Upper lobe of left lung (tissue), 4 donors: Measurements from ENCODE around the gene EMP1.

Experiments
- EP300 ChIP-seq, 4 donors: sonication (generic); formaldehyde crosslinking; IDR thresholded peaks; one replicate each; pipeline ENCODE4 v1.5.1; 2017; ENCODE audit warnings: antibody characterized with exemption in 4 of 4, control low read depth in 2 of 4
- POLR2A ChIP-seq, 4 donors: fragments of 450-650 bp; IDR thresholded peaks; one replicate each; pipeline ENCODE4 v1.5.1; 2016 to 2017; ENCODE audit warnings: antibody characterized with exemption in 4 of 4, mild to moderate bottlenecking in 2 of 4
- TF ChIP-seq, protein P1 (sequence below), 6 experiments: fragments of 450-650 bp in 4 of 6; fragments of 200-600 bp in 2 of 6; sonication (generic) in 2 of 6; IDR thresholded peaks; one replicate each; pipeline ENCODE4 v1.5.1; 2016 to 2019; ENCODE audit warnings: antibody characterized with exemption in 6 of 6

DNA sequence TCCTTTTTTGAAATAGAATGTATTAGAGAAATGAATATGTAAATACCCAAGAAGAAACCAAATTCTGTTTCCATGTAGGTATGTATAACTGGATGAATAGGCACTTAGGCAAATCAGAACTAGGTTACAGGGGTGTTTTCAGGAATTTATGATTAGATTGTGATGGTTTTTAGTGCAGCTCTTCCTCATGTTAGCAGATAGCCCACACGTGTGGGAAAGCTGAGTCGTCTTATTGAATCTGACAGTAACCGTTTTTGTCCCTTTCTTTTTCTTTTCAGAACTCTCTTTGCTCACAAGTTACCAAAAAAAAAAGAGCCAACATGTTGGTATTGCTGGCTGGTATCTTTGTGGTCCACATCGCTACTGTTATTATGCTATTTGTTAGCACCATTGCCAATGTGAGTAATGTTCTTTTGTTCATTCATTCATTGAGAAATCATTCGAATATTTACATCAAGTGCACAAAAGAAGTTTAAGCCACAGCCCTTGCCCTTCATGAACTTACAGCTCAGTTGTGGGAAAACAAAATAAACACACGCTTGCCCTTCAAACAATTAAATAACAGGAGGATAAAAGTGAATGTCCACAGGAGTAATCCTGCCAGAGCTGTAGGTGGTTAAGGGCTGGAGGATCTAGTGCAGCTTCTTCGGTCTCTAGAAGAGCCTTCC lies 14.8 kb downstream of the EMP1 start:
- no peak for TF ChIP-seq POLR2A (IDR thresholded peaks at IDR 0.05)
- TF ChIP-seq, protein P1, sequence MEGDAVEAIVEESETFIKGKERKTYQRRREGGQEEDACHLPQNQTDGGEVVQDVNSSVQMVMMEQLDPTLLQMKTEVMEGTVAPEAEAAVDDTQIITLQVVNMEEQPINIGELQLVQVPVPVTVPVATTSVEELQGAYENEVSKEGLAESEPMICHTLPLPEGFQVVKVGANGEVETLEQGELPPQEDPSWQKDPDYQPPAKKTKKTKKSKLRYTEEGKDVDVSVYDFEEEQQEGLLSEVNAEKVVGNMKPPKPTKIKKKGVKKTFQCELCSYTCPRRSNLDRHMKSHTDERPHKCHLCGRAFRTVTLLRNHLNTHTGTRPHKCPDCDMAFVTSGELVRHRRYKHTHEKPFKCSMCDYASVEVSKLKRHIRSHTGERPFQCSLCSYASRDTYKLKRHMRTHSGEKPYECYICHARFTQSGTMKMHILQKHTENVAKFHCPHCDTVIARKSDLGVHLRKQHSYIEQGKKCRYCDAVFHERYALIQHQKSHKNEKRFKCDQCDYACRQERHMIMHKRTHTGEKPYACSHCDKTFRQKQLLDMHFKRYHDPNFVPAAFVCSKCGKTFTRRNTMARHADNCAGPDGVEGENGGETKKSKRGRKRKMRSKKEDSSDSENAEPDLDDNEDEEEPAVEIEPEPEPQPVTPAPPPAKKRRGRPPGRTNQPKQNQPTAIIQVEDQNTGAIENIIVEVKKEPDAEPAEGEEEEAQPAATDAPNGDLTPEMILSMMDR (IDR thresholded peaks at IDR 0.05), result no peak
- TF ChIP-seq EP300 (IDR thresholded peaks at IDR 0.05), result no peak
